HCT116 (cell line): ENCODE results near the gene TMEM82. TPM values are rescaled to one million over a fixed set of nuclear protein-coding genes. Genes with fewer than 3 reads are reported as not detected.

Source experiments
- ATAC-seq: fragments of 200-7000 bp; cut with Tn5 transposase; 2 replicates; pipeline ENCODE4 v1.9.1; 2020; ENCODE audit warnings: mild to moderate bottlenecking, moderate library complexity
- BruUV-seq: library from RNA; stranded (reverse); fragments of 400-500 nt; replicated peaks from 2 replicates; lab custom pipeline; 2021; lab: Mats Ljungman, UMichigan
- CTCF ChIA-PET: fragments of 300-600 bp; sonication (Branson Sonifier 250); formaldehyde crosslinking; loops from one replicate; lab custom pipeline; 2021; ENCODE audit warnings: antibody characterized with exemption; lab: Charles Lee
- POLR2A ChIA-PET: fragments of 300-600, 350-600 bp; sonication (Branson Sonifier 250); formaldehyde crosslinking; loops from one replicate; lab custom pipeline; 2021; ENCODE audit warnings: antibody characterized with exemption; lab: Charles Lee
- RAD21 ChIA-PET, 2 experiments: fragments of 300-600 bp; sonication (Branson Sonifier 250); formaldehyde crosslinking; loops; one replicate each; lab custom pipeline; 2023; ENCODE audit warnings: low total read pairs in 2 of 2; ENCODE audit not compliant: uncharacterized antibody in 2 of 2, unreplicated experiment in 2 of 2, low non-redundant PET in 1 of 2; lab: Charles Lee
- DNase-seq: peaks from one replicate; pipeline ENCODE4 v3.0.0-alpha.2; 2010; ENCODE audit warnings: low read depth, low spot score
- H2AFZ ChIP-seq: fragments of 200-600 bp; shearing (Covaris generic), sonication (generic); 2 replicates; pipeline ENCODE4 v1.6.1; 2017; ENCODE audit warnings: low read depth, mixed run types, mixed read lengths, antibody characterized with exemption, low read length; ENCODE audit not compliant: poor library complexity, severe bottlenecking
- H3K27ac ChIP-seq: 2 replicates; pipeline ENCODE4 v1.5.1; 2012; ENCODE audit warnings: low read depth, low read length
- H3K27me3 ChIP-seq: fragments of 200-600 bp; sonication (generic); 2 replicates; pipeline ENCODE4 v1.6.1; 2016; ENCODE audit warnings: mixed run types, low read length, mixed read lengths; ENCODE audit not compliant: insufficient read depth
- H3K36me3 ChIP-seq, 2 experiments: fragments of 200-500 bp in 1 of 2; fragments of 200-600 bp in 1 of 2; sonication (Bioruptor generic) in 1 of 2; sonication (generic) in 1 of 2; 2 replicates each; pipeline versions ENCODE4 v1.5.1 to v1.6.1; 2014 to 2016; ENCODE audit warnings: low read length in 2 of 2, inconsistent platforms in 1 of 2, mixed read lengths in 1 of 2, mixed run types in 1 of 2; ENCODE audit not compliant: insufficient read depth in 2 of 2, control insufficient read depth in 1 of 2
- H3K4me1 ChIP-seq, 2 experiments: fragments of 200-600 bp in 1 of 2; sonication (generic) in 1 of 2; 2 replicates each; pipeline versions ENCODE4 v1.5.1 to v1.6.1; 2012 to 2017; ENCODE audit warnings: low read length in 2 of 2, inconsistent platforms in 1 of 2, mild to moderate bottlenecking in 1 of 2, mixed read lengths in 1 of 2, mixed run types in 1 of 2, moderate library complexity in 1 of 2; ENCODE audit not compliant: insufficient read depth in 2 of 2, control insufficient read depth in 1 of 2
- H3K4me2 ChIP-seq: fragments of 200-600 bp; sonication (generic); 2 replicates; pipeline ENCODE4 v1.6.1; 2017; ENCODE audit warnings: mixed run types, low read length, mixed read lengths
- H3K4me3 ChIP-seq, 2 experiments: fragments of 200-600 bp in 1 of 2; sonication (generic) in 1 of 2; replicated peaks in 1 of 2; 2 replicates each; pipeline ENCODE4 v1.5.1; 2011 to 2016; ENCODE audit warnings: low read length in 2 of 2, control low read depth in 1 of 2, low read depth in 1 of 2, mild to moderate bottlenecking in 1 of 2, mixed read lengths in 1 of 2, mixed run types in 1 of 2
- H3K79me2 ChIP-seq: fragments of 200-600 bp; sonication (generic); 2 replicates; pipeline ENCODE4 v1.6.1; 2017; ENCODE audit warnings: mild to moderate bottlenecking, mixed run types, low read length, moderate library complexity, mixed read lengths; ENCODE audit not compliant: insufficient read depth
- H3K9ac ChIP-seq: fragments of 200-600 bp; sonication (generic); 2 replicates; pipeline ENCODE4 v1.6.1; 2016; ENCODE audit warnings: low read length, mixed read lengths
- H3K9me2 ChIP-seq: fragments of 200-600 bp; sonication (generic), shearing (Covaris generic); 2 replicates; pipeline ENCODE4 v1.6.1; 2017; ENCODE audit warnings: mixed run types, mild to moderate bottlenecking, moderate library complexity; ENCODE audit not compliant: insufficient read depth
- H3K9me3 ChIP-seq, 2 experiments: fragments of 200-500 bp in 1 of 2; fragments of 200-600 bp in 1 of 2; sonication (Bioruptor generic) in 1 of 2; sonication (generic) in 1 of 2; 2 replicates each; pipeline ENCODE4 v1.6.1; 2014 to 2017; ENCODE audit warnings: low read length in 2 of 2, mixed read lengths in 2 of 2, inconsistent platforms in 1 of 2, low read depth in 1 of 2, mild to moderate bottlenecking in 1 of 2, mixed run types in 1 of 2, moderate library complexity in 1 of 2; ENCODE audit not compliant: control insufficient read depth in 1 of 2, insufficient read depth in 1 of 2
- H4K20me1 ChIP-seq: fragments of 200-600 bp; sonication (generic), shearing (Covaris generic); 2 replicates; pipeline ENCODE4 v1.6.1; 2017; ENCODE audit warnings: mixed run types, mild to moderate bottlenecking, moderate library complexity; ENCODE audit not compliant: insufficient read depth
- CTCF ChIP-seq, 3 experiments: fragments of 200-600 bp in 1 of 3; sonication (generic) in 1 of 3; IDR thresholded peaks in 2 of 3; conservative IDR thresholded peaks in 1 of 3; 2 replicates each; pipeline ENCODE4 v1.5.1; 2012 to 2017; ENCODE audit warnings: low read depth in 2 of 3, low read length in 2 of 3, antibody characterized with exemption in 1 of 3, borderline replicate concordance in 1 of 3, control low read depth in 1 of 3, mild to moderate bottlenecking in 1 of 3, mixed read lengths in 1 of 3, mixed run types in 1 of 3, moderate library complexity in 1 of 3; ENCODE audit not compliant: insufficient read depth in 1 of 3
- JUND ChIP-seq: IDR thresholded peaks from 2 replicates; pipeline ENCODE4 v1.6.1; 2012
- SIN3A ChIP-seq: IDR thresholded peaks from 2 replicates; pipeline ENCODE4 v1.6.1; 2012; ENCODE audit warnings: low read depth
- SRF ChIP-seq: IDR thresholded peaks from 2 replicates; pipeline ENCODE4 v1.6.1; 2012; ENCODE audit warnings: low read depth
- YY1 ChIP-seq: IDR thresholded peaks from 2 replicates; pipeline ENCODE4 v1.6.1; 2011; ENCODE audit warnings: low read length, low read depth, moderate library complexity, mild to moderate bottlenecking; ENCODE audit not compliant: insufficient replicate concordance; ENCODE audit errors: extremely low read depth
- ZNF274 ChIP-seq: fragments of 200-500 bp; sonication (Bioruptor generic); IDR thresholded peaks from 2 replicates; pipeline ENCODE4 v1.6.1; 2014; ENCODE audit warnings: mild to moderate bottlenecking, low read depth, low read length, inconsistent platforms
- intact Hi-C: fragments of 100-400 bp; cut with micrococcal nuclease; formaldehyde crosslinking; loops from 2 replicates; pipeline ENCODE4 v1.10.0; 2022
- total RNA-seq: library from RNA; stranded (reverse); gene quantifications from one replicate; pipeline ENCODE4 v1.2.1, GENCODE V29; 2021; ENCODE audit not compliant: unreplicated experiment

Gene TMEM82
- total RNA-seq, 1 experiment from 2014 or later = not detected

- intact Hi-C loops = no loop called here
- ChIA-PET CTCF (no interaction called here), RAD21 (no interaction called here), POLR2A (no interaction called here)
- no peaks in the 10 kb centered on the region for H3K27me3 ChIP-seq
- no peaks in the 10 kb centered on the region for H3K79me2 ChIP-seq
- no peaks in the 10 kb centered on the region for H3K9me2 ChIP-seq
- no peak for DNase-seq
- no TSS peak for BruUV-seq
- no peak overlapping the region for H3K27ac ChIP-seq
- no peak overlapping the region for H2AFZ ChIP-seq
- H3K4me2 ChIP-seq = no peak overlapping the region
- H3K4me1 ChIP-seq = no peaks in the 10 kb centered on the region
- H4K20me1 ChIP-seq = no peaks in the 10 kb centered on the region
- H3K9ac ChIP-seq = no peak overlapping the region
- TF ChIP-seq ZNF274 = no peak
- TF ChIP-seq SIN3A = no peak
- TF ChIP-seq YY1 = no peak
- TF ChIP-seq CTCF (IDR thresholded peaks at IDR 0.05 in 2 of 3, conservative IDR thresholded peaks at IDR 0.05 in 1 of 3; ENCODE audit: borderline replicate concordance in 1 of 3, insufficient read depth in 1 of 3, low read depth in 2 of 3, low read length in 2 of 3) = no peak
- TF ChIP-seq SRF = no peak
- TF ChIP-seq JUND = no peak
- no peaks in the 10 kb centered on the region for H3K9me3 ChIP-seq
- H3K36me3 ChIP-seq = no peaks in the 10 kb centered on the region
- ATAC-seq = no peak
- no peak overlapping the region for H3K4me3 ChIP-seq
Measured at GRCh38 chr1:15770313-15770962, 28.1 kb downstream of the TMEM82 start.
